Activated CD4-positive, alpha-beta T cell treated with anti-CD3 and anti-CD28 coated beads, Interleukin-2, amount 50 U/mL, for 24 hours (primary cell): ENCODE data around the gene WDR76.
"Not testable (repeated sequence)": the region's sequence is repeated elsewhere in the genome, so short reads cannot be mapped to it uniquely, and the experiment has no call there.

Experiments used
- DNase-seq, 2 donors: peaks; one replicate each; pipeline ENCODE4 v3.0.0-alpha.2; 2020; ENCODE audit warnings: low read depth in 1 of 2, low spot score in 1 of 2

Gene WDR76

GRCh38 chr15:43815064-43815463, 11.7 kb upstream of the WDR76 start:
- DNase-seq, result not testable (repeated sequence)

- no peak for DNase-seq
Measured at GRCh38 chr15:43821505-43821904, 5.3 kb upstream of the WDR76 start.

- peak; percentile 70 to 95 for DNase-seq
Measured at GRCh38 chr15:43824302-43825246, 2.2 kb upstream of the WDR76 start, which contains the start of gene MFAP1. MFAP1 (minus strand) TSS chr15:43824690; CDS start chr15:43824569, 121 bp downstream.

GRCh38 chr15:43825305-43825704, 1.5 kb upstream of the WDR76 start:
- not testable (repeated sequence) for DNase-seq

- no peak for DNase-seq
Measured at GRCh38 chr15:43826029-43826507, 734 bp upstream of the WDR76 start.

GRCh38 chr15:43828061-43828657, 1.4 kb downstream of the WDR76 start:
- peak in 1 of 2 donors; percentile 27 for DNase-seq

GRCh38 chr15:43829951-43830540, 3.2 kb downstream of the WDR76 start:
- not testable (repeated sequence) for DNase-seq

- not testable (repeated sequence) for DNase-seq
Measured at GRCh38 chr15:43830691-43831275, 4.0 kb downstream of the WDR76 start.

GRCh38 chr15:43831519-43832052, 4.8 kb downstream of the WDR76 start:
- DNase-seq, result not testable (repeated sequence)

GRCh38 chr15:43832485-43832884, 5.7 kb downstream of the WDR76 start:
- DNase-seq, result not testable (repeated sequence)

- no peak for DNase-seq
Measured at GRCh38 chr15:43845421-43845820, 18.6 kb downstream of the WDR76 start.

- DNase-seq, result no peak
Measured at GRCh38 chr15:43851251-43851650, 24.4 kb downstream of the WDR76 start.

- no peak for DNase-seq
Measured at GRCh38 chr15:43852607-43853006, 25.8 kb downstream of the WDR76 start.

GRCh38 chr15:43854801-43855200, 28.0 kb downstream of the WDR76 start:
- DNase-seq, result no peak

GRCh38 chr15:43859546-43859945, 32.7 kb downstream of the WDR76 start:
- DNase-seq, result no peak

- not testable (repeated sequence) for DNase-seq
Measured at GRCh38 chr15:43866636-43867035, 39.8 kb downstream of the WDR76 start.

- no peak for DNase-seq
Measured at GRCh38 chr15:43867096-43867495, 40.3 kb downstream of the WDR76 start.

GRCh38 chr15:43868406-43868805, 41.6 kb downstream of the WDR76 start:
- DNase-seq, result no peak

GRCh38 chr15:43871835-43872234, 45.0 kb downstream of the WDR76 start:
- no peak for DNase-seq

GRCh38 chr15:43872416-43873020, 45.7 kb downstream of the WDR76 start:
- no peak for DNase-seq

- DNase-seq, result no peak
Measured at GRCh38 chr15:43873651-43874050, 46.8 kb downstream of the WDR76 start.
